T-helper 2 cell treated with Interferon-gamma antibody and Interleukin-4, amounts not matched to agents 5 μg/mL and 100 μg/mL, for 36 hours (primary cell): ENCODE data around the gene RETN.
A peak's percentile ranks its signal among the peaks of the same experiment; 100 is the strongest.

Experiments used
- DNase-seq: peaks from one replicate; pipeline ENCODE4 v3.0.0; 2021; ENCODE audit warnings: low spot score
- H3K27ac Mint-ChIP-seq: one replicate; pipeline ENCODE4 v1.8.0; 2021; ENCODE audit warnings: mild to moderate bottlenecking, mixed read lengths
- H3K27me3 Mint-ChIP-seq: one replicate; pipeline ENCODE4 v1.8.0; 2021; ENCODE audit warnings: low read depth, mixed read lengths
- H3K36me3 Mint-ChIP-seq: one replicate; pipeline ENCODE4 v1.8.0; 2021; ENCODE audit warnings: low read depth, mixed read lengths
- H3K4me1 Mint-ChIP-seq: one replicate; pipeline ENCODE4 v1.8.0; 2021; ENCODE audit warnings: low read depth, mixed read lengths
- H3K4me3 Mint-ChIP-seq: one replicate; pipeline ENCODE4 v1.8.0; 2022; ENCODE audit warnings: mild to moderate bottlenecking, moderate library complexity, mixed read lengths
- H3K9me3 Mint-ChIP-seq: one replicate; pipeline ENCODE4 v1.8.0; 2021; ENCODE audit warnings: mixed read lengths

Gene RETN

DNA sequence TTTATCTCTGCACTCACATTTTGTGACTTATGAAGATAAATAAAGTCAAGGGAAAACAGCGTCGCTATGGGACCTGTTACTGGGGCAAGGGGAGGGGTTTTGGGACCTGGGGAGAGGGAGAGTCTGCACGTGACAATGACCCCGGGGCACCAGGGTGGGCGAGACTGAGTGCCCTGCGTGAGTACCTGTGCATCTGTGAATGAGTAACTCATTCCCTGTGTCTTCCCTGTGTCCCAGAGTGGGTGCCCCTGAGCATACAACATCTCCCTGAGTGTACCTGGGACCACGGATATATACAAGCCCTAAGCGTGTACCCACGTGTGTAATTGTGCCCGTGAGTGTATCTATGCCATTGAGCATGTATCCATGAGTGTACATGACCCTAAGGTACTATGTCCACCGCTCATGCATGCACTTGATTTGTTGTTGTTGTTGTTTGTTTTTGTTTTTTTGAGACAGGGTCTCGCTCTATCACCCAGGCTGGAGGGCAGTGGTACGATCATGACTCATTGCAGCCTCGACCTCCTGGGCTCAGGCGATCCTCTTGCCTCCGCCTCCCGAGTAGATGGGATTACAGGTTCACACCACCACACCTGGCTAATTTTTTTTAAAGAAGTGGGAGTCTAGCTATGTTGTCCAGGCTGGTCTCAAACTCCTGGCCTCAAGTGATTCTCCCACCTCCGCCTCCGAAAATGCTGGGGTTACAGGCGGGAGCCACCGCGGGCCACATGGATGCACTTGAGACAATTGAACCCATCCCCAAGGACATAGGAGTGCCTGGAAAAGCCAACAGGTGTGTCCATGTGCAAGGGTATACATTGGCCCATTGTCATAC lies 11.1 kb downstream of the RETN start:
- Mint-ChIP-seq H3K9me3 (no peaks in the 10 kb centered on the region), H3K4me1 (peaks cover 27% of the 10 kb centered on the region), H3K27ac (peak overlapping the region; percentile 62), H3K4me3 (peak overlapping the region; percentile 61), H3K27me3 (peaks cover 13% of the 10 kb centered on the region), H3K36me3 (peaks cover 4% of the 10 kb centered on the region)
- DNase-seq, result no peak

DNA sequence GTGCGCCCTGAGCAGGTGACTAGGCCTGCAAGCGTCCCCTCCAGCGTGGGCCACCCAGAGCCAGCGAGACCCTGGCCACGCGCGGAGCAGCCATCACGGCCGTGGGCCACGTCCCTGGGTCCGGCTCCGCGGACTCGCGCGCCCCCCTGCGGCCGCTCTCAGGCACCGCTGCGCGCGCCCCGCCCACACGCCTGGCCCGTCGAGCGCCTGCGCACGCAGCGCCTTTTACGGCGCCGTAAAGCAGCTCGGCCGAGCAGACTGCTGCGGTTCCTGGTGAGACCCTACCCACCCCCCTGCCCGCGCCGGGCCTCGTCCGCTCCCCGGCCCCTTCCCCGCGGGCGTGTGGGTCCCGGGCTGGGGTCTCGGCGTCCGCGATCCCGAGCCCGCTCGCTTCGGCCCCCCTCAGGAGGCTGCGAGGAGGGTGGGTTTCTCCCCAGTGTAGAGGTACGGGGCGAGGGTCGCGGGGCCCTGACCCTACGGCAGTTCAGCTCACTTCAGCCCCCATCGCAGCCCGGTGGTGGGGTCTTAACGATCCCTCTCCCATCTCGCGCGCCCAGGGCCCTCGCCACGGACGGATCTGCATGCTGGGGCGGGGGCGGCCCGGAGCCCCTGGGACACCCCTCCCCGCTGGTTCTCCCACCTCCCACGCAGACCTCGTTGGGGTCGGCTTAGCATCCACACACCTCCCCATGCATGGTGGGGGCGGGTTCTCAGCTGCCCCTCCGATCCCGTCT lies 11.9 kb downstream of the RETN start, which contains the start of gene TRAPPC5:
TRAPPC5 (plus strand) TSS at position 228 of the 734 bp plus-strand sequence. CDS start 1,421 bp downstream, outside the sequence.
- H3K9me3 Mint-ChIP-seq, result no peaks in the 10 kb centered on the region

DNA sequence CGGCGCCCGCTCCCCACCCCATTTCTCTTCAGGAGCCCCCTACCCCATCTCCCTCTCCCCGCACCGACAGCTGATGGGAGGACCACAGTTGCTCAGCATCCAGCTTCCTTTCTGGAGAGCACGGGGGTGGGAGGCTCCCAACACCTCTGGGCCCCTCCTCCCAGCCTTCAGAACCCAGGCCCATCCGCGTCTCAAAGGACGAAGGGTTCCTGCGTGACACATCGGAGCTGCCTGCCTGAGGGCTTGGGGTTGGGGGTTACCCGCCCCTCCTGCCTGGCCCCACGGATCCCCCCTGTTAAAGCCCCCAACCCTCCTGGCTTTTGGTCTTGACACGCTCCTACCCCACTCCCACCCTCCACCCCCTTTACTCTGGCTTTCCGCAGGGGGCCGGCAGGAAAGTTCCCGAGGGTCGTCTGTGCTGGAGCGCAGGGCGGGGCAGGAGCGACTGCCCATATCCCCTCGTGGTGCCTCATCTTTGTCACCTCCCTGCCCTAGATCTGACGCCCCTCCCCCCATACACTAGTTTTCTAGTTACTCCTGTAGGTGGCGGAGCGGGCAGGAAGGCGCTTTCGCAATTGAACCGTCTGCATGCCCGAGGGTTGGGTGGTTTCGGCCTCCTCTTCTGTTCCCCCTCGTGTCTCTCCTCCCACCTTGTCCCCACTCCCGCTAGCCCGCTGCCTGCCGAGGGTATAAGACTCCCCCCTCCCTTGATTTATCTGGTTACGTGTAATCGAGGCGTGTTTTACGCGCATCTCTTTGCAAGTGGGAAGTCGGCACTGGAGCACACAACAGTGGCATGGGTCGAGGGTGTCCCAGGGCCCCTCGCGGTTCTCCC lies 12.7 kb downstream of the RETN start:
- Mint-ChIP-seq H3K4me1 (peaks cover 22% of the 10 kb centered on the region), H3K27me3 (peaks cover 9% of the 10 kb centered on the region), H3K9me3 (no peaks in the 10 kb centered on the region), H3K27ac (peak overlapping the region; percentile 93), H3K36me3 (peaks cover 7% of the 10 kb centered on the region), H3K4me3 (peak overlapping the region; percentile 90)
- peak; percentile 78 for DNase-seq

More for the DNA sequence above, 11.9 kb downstream of the RETN start, which contains the start of gene TRAPPC5:
- Mint-ChIP-seq H3K36me3 (peaks cover 7% of the 10 kb centered on the region), H3K4me1 (peaks cover 25% of the 10 kb centered on the region), H3K4me3 (peak within 1 kb of the TSS; percentile 90), H3K27me3 (peaks cover 12% of the 10 kb centered on the region), H3K27ac (peak within 1 kb of the TSS; percentile 93)
- peak; percentile 89 for DNase-seq

DNA sequence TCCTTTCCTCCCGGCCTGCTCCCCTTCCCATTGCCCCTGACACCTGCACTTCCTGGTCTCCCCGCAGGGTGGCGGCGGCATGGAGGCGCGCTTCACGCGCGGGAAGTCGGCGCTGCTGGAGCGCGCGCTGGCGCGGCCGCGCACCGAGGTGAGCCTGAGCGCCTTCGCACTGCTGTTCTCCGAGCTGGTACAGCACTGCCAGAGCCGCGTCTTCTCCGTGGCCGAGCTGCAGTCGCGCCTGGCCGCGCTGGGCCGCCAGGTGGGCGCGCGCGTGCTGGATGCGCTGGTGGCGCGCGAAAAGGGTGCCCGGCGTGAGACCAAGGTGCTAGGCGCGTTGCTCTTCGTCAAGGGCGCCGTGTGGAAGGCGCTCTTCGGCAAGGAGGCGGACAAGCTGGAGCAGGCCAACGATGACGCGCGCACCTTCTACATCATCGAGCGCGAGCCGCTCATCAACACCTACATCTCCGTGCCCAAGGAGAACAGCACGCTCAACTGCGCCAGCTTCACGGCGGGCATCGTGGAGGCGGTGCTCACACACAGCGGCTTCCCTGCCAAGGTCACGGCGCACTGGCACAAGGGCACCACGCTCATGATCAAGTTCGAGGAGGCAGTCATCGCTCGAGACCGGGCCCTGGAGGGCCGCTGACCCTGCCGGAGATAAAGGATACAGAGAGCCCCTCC lies 13.5 kb downstream of the RETN start:
- peak overlapping the region; percentile 90 for H3K4me3 Mint-ChIP-seq
- H3K4me1 Mint-ChIP-seq, result peaks cover 17% of the 10 kb centered on the region
- no peak for DNase-seq
- no peak overlapping the region for H3K27ac Mint-ChIP-seq
- no peaks in the 10 kb centered on the region for H3K9me3 Mint-ChIP-seq
- H3K27me3 Mint-ChIP-seq, result peaks cover 4% of the 10 kb centered on the region
- peaks cover 7% of the 10 kb centered on the region for H3K36me3 Mint-ChIP-seq

DNA sequence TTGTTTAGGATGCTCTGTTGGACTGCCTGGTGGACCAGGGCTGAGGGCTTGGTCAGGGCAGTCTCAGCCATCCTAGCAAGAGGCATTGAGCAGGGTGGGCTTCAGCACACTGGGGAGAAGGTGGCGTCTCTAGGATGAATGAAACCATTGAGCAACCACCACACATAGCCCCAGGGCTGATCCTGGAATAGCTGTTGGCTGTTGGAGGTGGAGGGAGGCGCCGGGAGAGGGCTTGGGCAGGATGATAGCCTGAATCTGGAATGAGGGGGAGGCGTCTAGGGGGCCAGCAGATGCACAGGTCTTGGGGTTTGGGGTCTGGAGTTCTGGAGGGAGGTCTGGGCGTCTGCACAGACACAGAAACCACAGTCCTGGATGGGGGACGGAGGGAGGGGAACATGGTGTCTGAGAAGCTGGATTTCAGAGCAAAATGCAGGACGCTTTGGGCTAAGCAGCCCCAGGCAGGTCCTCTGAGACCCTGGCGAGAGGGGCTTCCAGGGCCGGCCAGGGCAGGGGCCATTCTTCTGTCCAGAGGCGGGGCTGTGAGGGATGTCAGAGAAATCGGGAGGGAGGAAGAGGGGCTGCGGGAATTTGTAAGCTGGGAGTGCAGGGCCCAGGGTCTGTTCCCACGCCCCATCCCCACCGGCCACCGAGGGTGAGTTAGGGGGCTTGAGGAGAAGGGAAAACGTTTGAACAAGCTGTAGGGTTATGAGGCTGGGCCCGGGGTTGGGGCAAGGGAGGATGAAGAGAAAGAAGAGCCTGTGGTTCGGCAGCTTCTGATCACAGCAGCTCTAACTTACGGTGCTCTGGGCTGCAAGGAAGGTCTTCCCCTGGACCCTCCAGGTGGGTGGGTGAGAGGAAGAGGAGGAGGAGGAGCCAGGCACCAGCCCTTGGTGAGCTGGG lies 16.9 kb downstream of the RETN start:
- DNase-seq, result no peak
- no peaks in the 10 kb centered on the region for H3K27me3 Mint-ChIP-seq
- peaks cover 7% of the 10 kb centered on the region for H3K36me3 Mint-ChIP-seq
- no peak overlapping the region for H3K4me3 Mint-ChIP-seq
- H3K27ac Mint-ChIP-seq, result no peak overlapping the region
- H3K9me3 Mint-ChIP-seq, result no peaks in the 10 kb centered on the region
- H3K4me1 Mint-ChIP-seq, result peaks cover 4% of the 10 kb centered on the region

GRCh38 chr19:7687177-7687576 lies 18.3 kb downstream of the RETN start:
- no peak for DNase-seq
- H3K4me1 Mint-ChIP-seq, result no peaks in the 10 kb centered on the region
- H3K27ac Mint-ChIP-seq, result no peak overlapping the region
- H3K4me3 Mint-ChIP-seq, result no peak overlapping the region
- peaks cover 7% of the 10 kb centered on the region for H3K36me3 Mint-ChIP-seq
- no peaks in the 10 kb centered on the region for H3K27me3 Mint-ChIP-seq
- H3K9me3 Mint-ChIP-seq, result no peaks in the 10 kb centered on the region

- no peaks in the 10 kb centered on the region for H3K27me3 Mint-ChIP-seq
- no peaks in the 10 kb centered on the region for H3K4me1 Mint-ChIP-seq
- no peaks in the 10 kb centered on the region for H3K9me3 Mint-ChIP-seq
- H3K36me3 Mint-ChIP-seq, result peaks cover 3% of the 10 kb centered on the region
- H3K27ac Mint-ChIP-seq, result no peak overlapping the region
- H3K4me3 Mint-ChIP-seq, result no peak overlapping the region
- no peak for DNase-seq
Measured at GRCh38 chr19:7689165-7689564, 20.3 kb downstream of the RETN start.

- Mint-ChIP-seq H3K36me3 (no peaks in the 10 kb centered on the region), H3K27me3 (no peaks in the 10 kb centered on the region), H3K9me3 (no peaks in the 10 kb centered on the region), H3K4me1 (no peaks in the 10 kb centered on the region), H3K27ac (no peak overlapping the region), H3K4me3 (no peak overlapping the region)
- DNase-seq, result no peak
Measured at GRCh38 chr19:7690779-7691258, 22.0 kb downstream of the RETN start.

GRCh38 chr19:7691497-7691896 lies 22.6 kb downstream of the RETN start:
- Mint-ChIP-seq H3K27ac (no peak overlapping the region), H3K9me3 (no peaks in the 10 kb centered on the region), H3K4me3 (no peak overlapping the region), H3K4me1 (no peaks in the 10 kb centered on the region), H3K27me3 (peaks cover under 1% of the 10 kb centered on the region), H3K36me3 (no peaks in the 10 kb centered on the region)
- DNase-seq, result no peak

GRCh38 chr19:7692417-7693088 lies 23.7 kb downstream of the RETN start:
- DNase-seq, result no peak
- Mint-ChIP-seq H3K27me3 (peaks cover 3% of the 10 kb centered on the region), H3K4me3 (no peak overlapping the region), H3K9me3 (no peaks in the 10 kb centered on the region), H3K4me1 (no peaks in the 10 kb centered on the region), H3K36me3 (no peaks in the 10 kb centered on the region), H3K27ac (no peak overlapping the region)

GRCh38 chr19:7694499-7694898 lies 25.6 kb downstream of the RETN start:
- DNase-seq, result no peak
- Mint-ChIP-seq H3K4me1 (peaks cover 6% of the 10 kb centered on the region), H3K36me3 (no peaks in the 10 kb centered on the region), H3K9me3 (no peaks in the 10 kb centered on the region), H3K27me3 (peaks cover 6% of the 10 kb centered on the region), H3K27ac (no peak overlapping the region), H3K4me3 (no peak overlapping the region)

- Mint-ChIP-seq H3K4me1 (peaks cover 9% of the 10 kb centered on the region), H3K27ac (no peak overlapping the region), H3K27me3 (peaks cover 11% of the 10 kb centered on the region), H3K4me3 (no peak overlapping the region), H3K36me3 (no peaks in the 10 kb centered on the region), H3K9me3 (no peaks in the 10 kb centered on the region)
- no peak for DNase-seq
Measured at GRCh38 chr19:7697721-7698287, 29.0 kb downstream of the RETN start.
